HCEC 1CT (cell line): Measurements from ENCODE around the gene REG1A.

Experiments
- DNase-seq: peaks from one replicate; pipeline ENCODE4 v3.0.0-alpha.2; 2017

Gene REG1A

GRCh38 chr2:79128406-79128805 is 8.1 kb downstream of the REG1A start:
- no peak for DNase-seq

GRCh38 chr2:79129260-79129659 is 9.0 kb downstream of the REG1A start:
- no peak for DNase-seq

DNA sequence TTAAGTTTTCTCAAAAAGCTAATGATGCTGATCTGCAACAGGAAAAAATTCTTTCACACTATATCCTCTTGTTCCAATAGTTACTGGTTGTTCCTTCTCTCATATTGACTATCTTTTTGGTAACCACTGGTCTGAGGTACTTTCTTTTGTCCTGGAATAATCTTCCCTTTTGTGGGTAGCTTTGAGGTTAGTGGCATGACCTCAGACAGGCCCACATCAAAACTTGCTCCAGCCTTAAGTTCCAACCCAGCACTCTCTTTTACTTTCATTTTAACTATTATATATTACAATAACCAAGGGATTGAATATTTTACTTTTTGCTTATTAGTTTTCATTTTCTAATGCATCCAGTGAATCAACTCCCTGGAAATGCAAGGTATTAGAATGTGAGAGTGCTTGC is 9.5 kb downstream of the REG1A start:
- DNase-seq = no peak

- DNase-seq = no peak
Measured at GRCh38 chr2:79131687-79132086, 11.4 kb downstream of the REG1A start.

- no peak for DNase-seq
Measured at GRCh38 chr2:79138385-79138784, 18.1 kb downstream of the REG1A start.

DNA sequence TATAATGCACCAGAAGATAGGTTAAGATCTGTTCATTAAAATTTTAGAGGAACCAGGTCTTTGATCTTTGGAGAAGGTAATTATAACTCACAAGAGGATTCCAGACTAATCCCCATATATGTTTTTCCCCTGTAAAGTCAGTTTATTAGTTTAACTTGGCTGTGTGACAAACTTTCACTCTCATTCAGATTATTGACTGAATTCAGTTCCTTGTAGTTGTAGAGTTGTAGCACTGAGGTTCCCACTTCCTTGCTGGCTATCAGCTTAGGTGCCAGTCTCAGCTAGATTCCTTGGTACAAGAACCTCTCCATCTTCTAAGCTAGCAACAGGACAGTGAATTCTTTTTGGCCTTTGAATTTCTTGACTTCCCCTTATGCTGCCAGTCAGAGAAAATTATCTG is 19.1 kb downstream of the REG1A start:
- no peak for DNase-seq

- no peak for DNase-seq
Measured at GRCh38 chr2:79155826-79156476, 35.7 kb downstream of the REG1A start.

DNA sequence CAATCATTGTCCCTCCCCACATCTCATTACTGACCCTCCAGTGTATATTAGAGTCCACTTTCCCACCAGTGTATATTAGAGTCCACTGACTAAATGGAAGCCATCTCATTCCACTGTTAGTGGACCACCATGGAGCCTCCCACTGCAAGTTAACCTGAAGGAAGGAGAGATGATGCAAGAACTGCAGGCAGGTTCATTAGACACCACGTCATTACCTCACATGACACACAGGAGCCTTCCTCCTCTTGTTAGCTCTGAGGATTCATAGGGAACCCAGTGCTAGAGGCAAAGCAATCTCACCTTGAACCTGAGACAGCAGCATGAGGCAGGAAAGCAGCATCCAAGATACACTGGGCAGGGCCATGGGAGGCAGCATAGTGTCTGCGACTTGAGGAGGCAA is 38.7 kb downstream of the REG1A start:
- DNase-seq = no peak

GRCh38 chr2:79159653-79160052 is 39.4 kb downstream of the REG1A start, which contains the start of gene REG3A:
TSS of gene REG3A (minus strand) at chr2:79159753. CDS start at chr2:79159405, 348 bp downstream.
- DNase-seq = no peak

GRCh38 chr2:79162132-79162531 is 41.8 kb downstream of the REG1A start:
- DNase-seq = no peak

- no peak for DNase-seq
Measured at GRCh38 chr2:79162801-79163200, 42.5 kb downstream of the REG1A start.

- no peak for DNase-seq
Measured at GRCh38 chr2:79171348-79171958, 51.2 kb downstream of the REG1A start.
